Suprapubic skin (tissue), 4 donors: ENCODE results near the gene PREPL. TPM values are rescaled to one million over a fixed set of nuclear protein-coding genes. Genes with fewer than 3 reads are reported as not detected.

Source experiments
- DNase-seq, 2 donors: peaks; one replicate each; pipeline ENCODE4 v3.0.0-alpha.2; 2019; ENCODE audit warnings: low spot score in 2 of 2
- H3K27ac ChIP-seq: fragments of 200-600 bp; sonication (generic); one replicate; pipeline ENCODE4 v1.5.1; 2019
- H3K27me3 ChIP-seq: fragments of 200-600 bp; sonication (generic); one replicate; pipeline ENCODE4 v1.5.1; 2019
- H3K36me3 ChIP-seq: fragments of 200-600 bp; sonication (generic); one replicate; pipeline ENCODE4 v1.5.1; 2019
- H3K4me1 ChIP-seq: fragments of 200-600 bp; sonication (generic); one replicate; pipeline ENCODE4 v1.5.1; 2019
- H3K4me3 ChIP-seq: fragments of 200-600 bp; sonication (generic); one replicate; pipeline ENCODE4 v1.5.1; 2019; ENCODE audit warnings: mild to moderate bottlenecking
- H3K9me3 ChIP-seq: fragments of 200-600 bp; sonication (generic); one replicate; pipeline ENCODE4 v1.5.1; 2019
- EP300 ChIP-seq: sonication (generic); formaldehyde crosslinking; IDR thresholded peaks from one replicate; pipeline ENCODE4 v1.6.1; 2017; ENCODE audit warnings: antibody characterized with exemption
- POLR2A ChIP-seq, 2 donors: fragments of 450-650 bp; IDR thresholded peaks; one replicate each; pipeline ENCODE4 v1.6.1; 2017; ENCODE audit warnings: antibody characterized with exemption in 2 of 2, mild to moderate bottlenecking in 2 of 2, moderate library complexity in 2 of 2
- POLR2AphosphoS5 ChIP-seq, 3 donors: sonication (generic); formaldehyde crosslinking; IDR thresholded peaks; one replicate each; pipeline ENCODE4 v1.6.1; 2017; ENCODE audit warnings: antibody characterized with exemption in 3 of 3
- WGBS: methylation state at CpG from one replicate; pipeline ENCODE4 v1.1.5; 2018; 5-methylcytosine and 5-hydroxymethylcytosine counted together
- total RNA-seq, 4 donors: library from RNA; depleted of rRNA; stranded (reverse); fragments of >200 nt; gene quantifications; one replicate each; pipeline ENCODE4 v1.1.0, GENCODE V29; 2016
- TF ChIP-seq, protein P1 (sequence below), 2 donors: fragments of 200-600 bp in 1 of 2; fragments of 450-650 bp in 1 of 2; sonication (generic) in 1 of 2; IDR thresholded peaks; one replicate each; pipeline ENCODE4 v1.5.1; 2016 to 2019; ENCODE audit warnings: antibody characterized with exemption in 2 of 2, mild to moderate bottlenecking in 1 of 2, moderate library complexity in 1 of 2

PREPL gene
- total RNA-seq, 4 donors from 2014 or later: 25.9 to 51.9 (median 32.2) TPM

DNA sequence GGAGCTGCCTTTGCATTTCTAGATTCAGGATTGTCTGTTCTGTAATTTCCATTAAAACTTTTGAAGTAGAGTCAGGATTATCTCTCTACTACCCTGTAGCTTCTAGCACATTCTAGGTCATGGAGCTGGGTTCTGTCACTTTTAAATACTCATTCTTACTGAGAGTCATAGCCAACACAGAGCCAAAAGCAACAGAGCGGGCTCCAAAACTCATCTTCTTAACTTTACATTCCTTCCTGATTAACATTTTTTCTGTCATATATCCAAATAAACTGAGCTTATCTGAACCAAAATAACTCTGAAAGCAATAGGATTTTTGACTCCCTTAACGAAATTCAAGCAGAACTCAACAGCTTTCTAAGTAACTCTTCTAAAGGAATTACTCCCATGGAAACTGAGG is 12.9 kb downstream of the PREPL start:
- WGBS: 57% methylated on average over 2 of the region's 2 CpGs
- Histone ChIP-seq H3K4me3 (no peak overlapping the region), H3K9me3 (no peaks in the 10 kb centered on the region), H3K36me3 (peaks cover 10% of the 10 kb centered on the region), H3K27ac (no peak overlapping the region), H3K4me1 (peaks cover 7% of the 10 kb centered on the region), H3K27me3 (no peaks in the 10 kb centered on the region)
- DNase-seq: no peak
- TF ChIP-seq EP300: no peak
- TF ChIP-seq POLR2A (IDR thresholded peaks at IDR 0.05): no peak
- no peak for TF ChIP-seq POLR2AphosphoS5 (IDR thresholded peaks at IDR 0.05)
- TF ChIP-seq, protein P1, sequence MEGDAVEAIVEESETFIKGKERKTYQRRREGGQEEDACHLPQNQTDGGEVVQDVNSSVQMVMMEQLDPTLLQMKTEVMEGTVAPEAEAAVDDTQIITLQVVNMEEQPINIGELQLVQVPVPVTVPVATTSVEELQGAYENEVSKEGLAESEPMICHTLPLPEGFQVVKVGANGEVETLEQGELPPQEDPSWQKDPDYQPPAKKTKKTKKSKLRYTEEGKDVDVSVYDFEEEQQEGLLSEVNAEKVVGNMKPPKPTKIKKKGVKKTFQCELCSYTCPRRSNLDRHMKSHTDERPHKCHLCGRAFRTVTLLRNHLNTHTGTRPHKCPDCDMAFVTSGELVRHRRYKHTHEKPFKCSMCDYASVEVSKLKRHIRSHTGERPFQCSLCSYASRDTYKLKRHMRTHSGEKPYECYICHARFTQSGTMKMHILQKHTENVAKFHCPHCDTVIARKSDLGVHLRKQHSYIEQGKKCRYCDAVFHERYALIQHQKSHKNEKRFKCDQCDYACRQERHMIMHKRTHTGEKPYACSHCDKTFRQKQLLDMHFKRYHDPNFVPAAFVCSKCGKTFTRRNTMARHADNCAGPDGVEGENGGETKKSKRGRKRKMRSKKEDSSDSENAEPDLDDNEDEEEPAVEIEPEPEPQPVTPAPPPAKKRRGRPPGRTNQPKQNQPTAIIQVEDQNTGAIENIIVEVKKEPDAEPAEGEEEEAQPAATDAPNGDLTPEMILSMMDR (IDR thresholded peaks at IDR 0.05): no peak

DNA sequence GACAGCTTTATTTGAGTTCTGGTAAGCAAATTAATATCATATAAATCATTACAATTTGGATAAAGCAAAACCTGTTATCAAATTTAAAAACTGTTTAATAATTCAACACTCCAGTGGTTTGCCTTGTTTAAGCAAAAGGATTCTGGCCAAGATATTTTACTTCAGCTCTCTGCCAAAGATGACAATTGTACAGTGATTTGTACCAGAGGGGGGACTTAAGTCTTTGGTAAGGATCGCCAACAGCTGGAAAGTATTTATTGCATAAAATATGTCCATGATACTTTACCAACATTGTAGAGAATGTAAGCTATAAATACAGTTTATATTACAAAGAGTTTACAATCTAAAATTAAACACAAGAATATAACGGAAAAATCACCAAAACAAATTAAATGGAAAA is 13.8 kb downstream of the PREPL start:
- DNase-seq: no peak
- TF ChIP-seq, protein P1 (IDR thresholded peaks at IDR 0.05): no peak
- no peak for TF ChIP-seq EP300
- no peak for TF ChIP-seq POLR2AphosphoS5 (IDR thresholded peaks at IDR 0.05)
- no peak for TF ChIP-seq POLR2A (IDR thresholded peaks at IDR 0.05)
- no peaks in the 10 kb centered on the region for H3K9me3 ChIP-seq
- 65% methylated on average over 2 of the region's 2 CpGs for WGBS
- peaks cover 7% of the 10 kb centered on the region for H3K4me1 ChIP-seq
- H3K27me3 ChIP-seq: no peaks in the 10 kb centered on the region
- no peak overlapping the region for H3K27ac ChIP-seq
- H3K36me3 ChIP-seq: peaks cover 12% of the 10 kb centered on the region
- H3K4me3 ChIP-seq: no peak overlapping the region

DNA sequence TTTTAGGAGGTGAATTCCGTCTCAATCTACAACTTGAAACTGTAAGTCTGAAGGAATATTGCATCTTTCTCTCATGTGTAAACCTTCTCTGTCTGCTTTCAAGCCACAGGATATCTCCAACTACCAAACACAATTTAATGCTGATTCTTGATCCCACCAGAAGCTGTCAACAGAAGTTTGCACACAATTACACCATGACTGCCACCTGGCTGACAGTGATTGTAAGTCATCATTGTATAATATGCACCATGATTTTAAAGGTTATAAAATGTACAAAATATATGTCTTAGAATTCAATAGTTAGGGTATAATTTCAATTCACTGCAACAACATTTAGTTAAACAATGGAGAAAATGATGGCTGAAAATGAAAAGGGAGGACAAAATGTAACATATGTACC is 18.4 kb downstream of the PREPL start:
- Histone ChIP-seq H3K27me3 (no peaks in the 10 kb centered on the region), H3K36me3 (peaks cover 43% of the 10 kb centered on the region), H3K4me1 (no peaks in the 10 kb centered on the region), H3K27ac (no peak overlapping the region), H3K9me3 (no peaks in the 10 kb centered on the region), H3K4me3 (no peak overlapping the region)
- 88% methylated on average over 1 of the region's 1 CpG for WGBS
- DNase-seq: no peak
- TF ChIP-seq, protein P1 (IDR thresholded peaks at IDR 0.05): no peak
- no peak for TF ChIP-seq POLR2AphosphoS5 (IDR thresholded peaks at IDR 0.05)
- no peak for TF ChIP-seq EP300
- no peak for TF ChIP-seq POLR2A (IDR thresholded peaks at IDR 0.05)

DNA sequence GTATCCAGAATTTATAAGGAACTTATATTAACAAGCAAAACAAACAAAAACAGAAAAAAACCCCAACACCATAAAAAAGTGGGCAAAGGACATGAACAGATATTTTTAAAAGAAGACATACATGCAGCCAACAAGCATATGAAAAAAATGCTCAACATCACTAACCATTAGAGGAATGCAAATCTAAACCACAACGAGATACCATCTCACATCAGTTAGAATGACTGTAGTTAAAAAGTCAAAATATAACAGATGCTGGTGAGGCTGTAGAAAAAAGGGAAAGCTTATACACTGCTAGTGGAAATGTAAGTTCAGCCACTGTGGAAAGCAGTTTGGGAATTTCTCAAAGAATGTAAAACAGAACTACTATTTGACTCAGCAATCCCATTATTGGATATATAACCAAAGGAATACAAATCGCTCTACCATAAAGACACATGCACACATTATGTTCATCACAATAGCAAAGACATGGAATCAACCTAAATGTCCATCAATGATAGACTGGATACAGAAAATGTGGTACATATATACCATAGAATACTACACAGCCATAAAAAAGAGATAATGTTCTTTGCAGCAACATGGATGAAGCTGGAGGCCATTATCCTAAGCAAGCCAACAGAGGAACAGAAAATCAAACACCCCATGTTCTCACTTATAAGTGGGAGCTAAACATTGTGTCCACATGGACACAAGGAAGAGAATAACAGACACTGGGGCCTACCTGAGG is 25.3 kb downstream of the PREPL start:
- DNase-seq: no peak
- WGBS: 67% methylated on average over 2 of the region's 2 CpGs
- Histone ChIP-seq H3K27me3 (no peaks in the 10 kb centered on the region), H3K36me3 (peaks cover 71% of the 10 kb centered on the region), H3K27ac (no peak overlapping the region), H3K4me3 (no peak overlapping the region), H3K4me1 (no peaks in the 10 kb centered on the region), H3K9me3 (no peaks in the 10 kb centered on the region)
- TF ChIP-seq EP300 (no peak), POLR2AphosphoS5 (IDR thresholded peaks at IDR 0.05) (no peak), POLR2A (IDR thresholded peaks at IDR 0.05) (no peak)
- TF ChIP-seq, protein P1 (IDR thresholded peaks at IDR 0.05): no peak

DNA sequence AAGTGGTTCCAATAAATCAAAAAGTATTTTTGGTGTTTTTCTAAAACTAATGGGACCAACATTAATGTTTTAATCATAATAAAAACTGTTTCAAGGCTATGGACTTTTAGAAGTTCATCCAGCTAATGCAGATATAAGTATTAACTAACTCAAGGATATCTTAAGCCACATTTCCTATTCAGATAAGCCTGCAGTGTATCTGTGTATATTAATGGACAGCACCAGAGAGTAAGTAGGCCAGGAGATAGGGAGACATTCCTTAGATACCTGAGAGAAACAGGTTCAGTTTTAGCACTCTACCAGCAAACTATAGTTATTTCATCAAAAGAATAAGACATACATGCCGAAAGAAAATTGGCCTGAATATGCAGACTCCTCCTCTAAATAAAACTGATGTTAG is 27.3 kb downstream of the PREPL start:
- Histone ChIP-seq H3K9me3 (no peaks in the 10 kb centered on the region), H3K27ac (no peak overlapping the region), H3K4me1 (no peaks in the 10 kb centered on the region), H3K36me3 (peaks cover 68% of the 10 kb centered on the region), H3K4me3 (no peak overlapping the region), H3K27me3 (no peaks in the 10 kb centered on the region)
- no peak for DNase-seq
- TF ChIP-seq POLR2AphosphoS5 (IDR thresholded peaks at IDR 0.05): no peak
- TF ChIP-seq POLR2A (IDR thresholded peaks at IDR 0.05): no peak
- TF ChIP-seq, protein P1 (IDR thresholded peaks at IDR 0.05): no peak
- TF ChIP-seq EP300: no peak
- WGBS: 94% methylated on average over 1 of the region's 1 CpG
